H7 (cell line): ENCODE data around the gene USP6NL. TPM values are rescaled to one million over a fixed set of nuclear protein-coding genes. Genes with fewer than 3 reads are reported as not detected.

ENCODE experiments used
- DNase-seq: peaks from one replicate; pipeline ENCODE4 v3.0.0; 2012
- H3K27me3 ChIP-seq: 2 replicates; pipeline ENCODE4 v1.6.0; 2011; ENCODE audit warnings: mild to moderate bottlenecking, low read length; ENCODE audit not compliant: control insufficient read depth, insufficient read depth
- H3K36me3 ChIP-seq: replicated peaks from 2 replicates; pipeline ENCODE4 v1.5.1; 2011; ENCODE audit warnings: low read length; ENCODE audit not compliant: control insufficient read depth, insufficient read depth
- H3K4me3 ChIP-seq: 2 replicates; pipeline ENCODE4 v1.5.1; 2011; ENCODE audit warnings: low read depth, mild to moderate bottlenecking, control low read depth, low read length, moderate library complexity; ENCODE audit not compliant: insufficient read depth
- total RNA-seq: library from RNA; depleted of rRNA; stranded (reverse); fragments of >200 nt; shearing (Covaris generic); gene quantifications from 2 replicates; pipeline ENCODE4 v1.2.3, GENCODE V29; 2014

USP6NL gene
- total RNA-seq, 1 experiment from 2014 or later = 15.9 TPM

DNA sequence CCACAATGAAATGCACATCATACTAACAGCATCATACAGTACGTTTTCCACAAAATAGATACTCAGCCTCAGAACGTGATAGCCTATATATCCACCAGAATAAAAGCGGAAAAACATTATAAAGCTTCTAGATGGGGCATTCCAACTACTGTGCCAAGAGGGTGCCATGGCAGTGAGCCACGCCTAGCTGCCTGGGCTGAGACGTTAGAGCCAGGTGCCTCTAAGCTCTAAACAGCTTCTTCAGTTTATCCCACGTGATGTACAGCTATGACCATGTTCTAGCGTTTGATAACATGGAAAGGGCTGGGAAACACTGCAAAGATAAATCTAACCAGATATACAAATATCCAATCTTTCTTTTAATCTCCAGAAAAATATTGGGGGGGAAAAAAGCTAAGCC is 17.8 kb downstream of the USP6NL start:
- no peaks in the 10 kb centered on the region for H3K27me3 ChIP-seq
- H3K36me3 ChIP-seq = no peaks in the 10 kb centered on the region
- DNase-seq = no peak
- H3K4me3 ChIP-seq = no peak overlapping the region

DNA sequence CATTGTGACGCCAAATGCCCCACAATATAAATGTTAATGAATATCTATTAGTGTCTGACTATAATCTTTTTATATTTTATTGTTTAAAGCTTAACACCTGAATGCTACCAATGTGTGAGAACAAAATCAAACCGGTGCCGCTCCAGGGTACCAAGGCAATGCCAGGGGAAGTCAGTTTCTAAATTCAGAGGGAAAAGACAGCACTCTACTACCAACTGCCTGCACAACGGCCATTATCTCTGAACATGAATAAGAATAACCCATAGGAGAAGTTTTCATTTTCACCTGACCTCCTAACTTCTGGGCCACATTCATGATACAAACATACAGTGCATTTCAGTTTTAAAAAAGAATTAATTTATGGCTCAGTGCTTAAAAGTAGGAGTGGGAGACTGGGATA is 21.7 kb downstream of the USP6NL start:
- no peak overlapping the region for H3K4me3 ChIP-seq
- no peak for DNase-seq
- no peaks in the 10 kb centered on the region for H3K36me3 ChIP-seq
- H3K27me3 ChIP-seq = no peaks in the 10 kb centered on the region

DNA sequence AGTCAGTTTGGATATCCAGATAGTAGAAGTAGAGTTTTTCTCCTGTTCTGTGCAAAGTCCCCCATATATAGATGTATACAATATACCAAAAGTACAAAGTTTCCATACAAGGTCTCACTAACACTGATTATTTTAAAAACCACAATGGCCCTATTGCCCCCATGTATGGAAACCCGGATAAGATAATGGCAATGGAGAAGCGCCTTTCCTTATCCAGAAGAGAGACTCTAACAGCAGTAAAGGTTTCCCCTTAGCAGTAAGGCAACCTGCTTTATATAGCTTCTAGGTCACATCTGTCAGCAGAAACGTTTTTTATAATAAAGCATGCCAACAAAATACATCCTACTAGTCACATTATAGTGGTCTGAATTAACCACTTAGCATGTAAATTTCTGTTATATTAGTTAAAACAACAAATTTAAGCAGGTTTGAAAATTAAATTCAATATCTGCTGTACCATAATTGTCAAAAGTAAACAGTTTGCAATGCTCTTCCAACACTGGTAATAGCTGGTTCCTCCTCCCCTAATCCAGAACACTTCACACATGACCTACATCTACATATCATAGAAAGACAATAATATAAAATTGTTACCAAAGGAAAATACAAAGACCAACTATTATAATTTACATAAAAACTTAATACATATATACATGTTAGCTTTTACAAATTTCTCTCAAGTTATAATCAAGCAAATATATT is 22.4 kb downstream of the USP6NL start:
- DNase-seq = no peak
- Histone ChIP-seq H3K27me3 (no peaks in the 10 kb centered on the region), H3K4me3 (no peak overlapping the region), H3K36me3 (no peaks in the 10 kb centered on the region)

DNA sequence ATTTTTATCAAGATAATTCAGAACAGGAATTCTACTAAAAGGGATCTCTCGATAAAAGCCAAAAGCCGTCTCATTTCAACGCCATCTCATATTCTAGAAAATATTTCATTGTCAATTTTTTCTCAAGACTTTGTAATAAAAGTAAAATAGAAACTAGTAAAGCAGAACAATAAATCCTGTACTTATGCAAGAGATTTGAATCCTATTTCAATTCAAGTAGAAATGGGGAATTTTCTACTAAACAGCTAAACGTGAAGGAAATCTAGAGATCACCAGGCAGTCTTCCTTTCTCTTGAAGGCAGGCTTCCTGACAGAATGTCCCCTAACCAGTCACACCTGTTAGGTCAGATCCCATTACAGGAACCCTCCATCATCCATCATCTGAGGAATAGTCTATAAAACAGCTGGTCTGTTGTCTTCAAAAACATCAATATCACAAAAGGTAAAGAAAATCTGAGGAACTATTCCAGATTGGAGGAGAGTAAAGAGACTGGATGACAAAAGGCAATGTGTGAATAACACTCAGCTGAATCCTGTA is 23.7 kb downstream of the USP6NL start:
- H3K4me3 ChIP-seq = no peak overlapping the region
- no peaks in the 10 kb centered on the region for H3K27me3 ChIP-seq
- DNase-seq = no peak
- H3K36me3 ChIP-seq = no peaks in the 10 kb centered on the region

DNA sequence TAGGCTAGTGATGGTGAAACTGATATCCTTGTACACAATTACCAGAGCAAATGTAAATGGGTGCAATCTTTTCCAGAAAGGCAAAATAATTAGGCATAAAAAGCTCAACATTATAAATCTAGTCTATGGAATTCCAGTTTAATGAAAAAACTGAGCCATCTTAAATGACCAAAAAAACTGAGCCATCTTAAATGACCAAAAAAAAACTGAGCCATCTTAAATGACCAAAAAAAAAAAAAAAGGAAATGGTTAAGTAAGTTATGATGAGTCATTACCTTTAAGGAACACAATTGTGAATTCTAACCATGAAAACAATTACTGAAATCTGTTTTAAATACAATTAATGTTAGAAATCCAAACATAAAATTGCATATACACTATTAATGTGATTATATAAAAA is 25.3 kb downstream of the USP6NL start:
- no peaks in the 10 kb centered on the region for H3K27me3 ChIP-seq
- no peak for DNase-seq
- no peaks in the 10 kb centered on the region for H3K36me3 ChIP-seq
- no peak overlapping the region for H3K4me3 ChIP-seq

DNA sequence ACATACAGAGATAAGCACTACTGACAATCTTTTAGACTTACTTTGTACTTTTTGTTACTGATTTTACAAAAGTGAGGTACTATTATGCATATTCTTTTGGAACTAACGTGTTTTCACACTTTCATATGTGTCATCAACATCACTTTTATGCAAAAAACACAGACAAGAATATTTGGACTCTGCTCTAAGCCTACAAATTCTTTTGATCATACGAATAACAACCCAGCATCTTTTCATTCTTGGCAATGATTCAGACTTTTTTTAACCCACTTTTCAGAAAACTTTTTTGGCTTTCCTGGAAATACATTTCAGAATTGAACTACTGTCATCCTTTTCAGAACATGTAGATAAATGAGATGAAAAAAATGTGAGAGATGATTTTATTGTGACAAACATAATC is 30.2 kb downstream of the USP6NL start:
- Histone ChIP-seq H3K27me3 (no peaks in the 10 kb centered on the region), H3K36me3 (no peaks in the 10 kb centered on the region), H3K4me3 (no peak overlapping the region)
- DNase-seq = no peak

DNA sequence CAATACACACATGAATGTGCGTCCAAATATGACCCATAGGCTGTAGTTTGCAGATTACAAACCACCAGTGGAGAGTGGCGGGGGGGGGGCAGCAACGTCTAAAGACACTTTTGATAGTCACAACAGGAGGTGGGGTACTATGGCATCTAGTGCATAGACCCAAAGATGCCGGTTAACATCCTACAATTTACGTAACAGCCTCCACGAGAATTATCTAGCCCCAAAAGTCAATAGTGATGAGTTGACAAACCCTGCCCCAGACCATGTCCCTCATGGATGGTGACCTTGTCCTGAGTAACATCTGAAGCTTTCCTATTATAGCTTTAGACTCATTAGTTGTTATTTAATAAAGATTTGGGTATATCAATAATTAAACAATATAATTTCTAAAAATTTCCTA is 31.6 kb downstream of the USP6NL start:
- no peak for DNase-seq
- no peaks in the 10 kb centered on the region for H3K36me3 ChIP-seq
- H3K27me3 ChIP-seq = no peaks in the 10 kb centered on the region
- no peak overlapping the region for H3K4me3 ChIP-seq

DNA sequence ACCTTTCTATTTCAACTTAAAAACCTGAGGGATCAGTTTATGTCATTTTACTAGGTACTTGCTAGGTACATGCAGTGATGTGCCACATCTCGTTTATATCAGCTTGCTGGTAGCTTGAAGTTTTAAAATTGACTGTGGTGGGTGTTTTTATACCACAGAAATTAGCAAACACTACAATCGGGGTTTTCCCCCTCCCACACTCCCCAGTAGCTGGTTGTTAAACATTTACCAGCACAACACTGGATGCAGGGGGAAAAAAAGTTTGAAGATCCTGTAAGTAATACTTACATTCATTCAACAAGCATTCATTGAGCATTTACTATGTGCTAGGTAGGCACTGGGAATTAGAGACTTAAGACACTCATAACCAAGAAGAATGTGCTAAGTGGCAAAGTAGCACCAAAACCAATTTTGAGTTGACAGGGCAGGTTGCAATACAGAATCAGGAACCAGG is 32.6 kb downstream of the USP6NL start:
- no peak for DNase-seq
- H3K4me3 ChIP-seq = no peak overlapping the region
- H3K36me3 ChIP-seq = no peaks in the 10 kb centered on the region
- H3K27me3 ChIP-seq = no peaks in the 10 kb centered on the region

DNA sequence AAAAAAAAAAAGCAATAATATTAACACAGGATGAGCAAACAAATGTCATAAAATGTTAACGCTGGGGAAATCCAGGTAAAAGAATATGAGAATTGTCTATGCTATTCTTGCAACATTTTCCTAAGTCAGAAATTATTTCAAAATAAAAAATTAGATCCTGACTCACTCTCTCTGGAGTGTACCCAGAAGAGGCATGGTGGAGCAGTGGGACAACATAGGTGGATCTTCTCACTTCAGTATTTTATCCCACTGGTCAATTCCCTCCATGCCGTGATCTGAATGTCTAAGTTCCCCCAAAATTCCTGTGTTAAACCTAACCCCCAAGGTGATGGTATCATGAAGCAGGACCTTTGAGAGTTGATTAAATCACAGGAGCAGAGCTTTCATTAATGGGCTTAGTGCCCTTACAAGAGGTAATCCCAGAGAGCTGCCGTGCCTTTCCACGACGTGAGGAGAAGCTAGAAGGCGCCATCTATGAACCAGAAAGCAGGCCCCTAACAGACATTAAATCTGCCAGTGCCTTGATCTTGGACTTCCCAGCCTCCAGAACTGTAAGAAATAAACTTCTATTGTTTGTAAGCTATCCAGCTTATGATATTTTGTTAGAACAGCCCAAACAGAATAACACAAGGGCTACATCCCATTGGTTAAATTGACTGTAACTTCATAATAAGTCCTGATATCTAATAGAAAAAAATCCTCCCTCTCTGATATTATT is 35.2 kb downstream of the USP6NL start:
- no peaks in the 10 kb centered on the region for H3K27me3 ChIP-seq
- no peaks in the 10 kb centered on the region for H3K36me3 ChIP-seq
- no peak overlapping the region for H3K4me3 ChIP-seq
- DNase-seq = no peak

DNA sequence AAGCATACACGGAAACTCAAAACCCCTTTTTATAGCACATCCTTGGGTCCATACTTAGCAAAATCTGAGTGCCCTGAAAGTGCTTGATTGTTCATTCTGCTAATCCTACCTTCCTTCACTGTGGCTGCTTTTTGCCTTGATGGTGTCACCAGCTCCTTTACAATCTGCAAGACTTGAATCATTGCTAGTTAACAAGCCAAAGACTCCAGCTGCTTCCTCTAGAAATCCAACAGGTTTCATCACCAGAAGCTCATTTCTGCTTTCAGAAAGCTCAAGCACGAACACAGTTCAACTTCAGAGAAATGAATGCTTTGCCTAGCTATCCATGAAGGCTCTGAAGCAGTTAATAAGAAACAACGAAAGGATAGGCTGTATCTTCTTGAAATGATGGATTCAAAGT is 38.0 kb downstream of the USP6NL start:
- no peak for DNase-seq
- Histone ChIP-seq H3K27me3 (no peaks in the 10 kb centered on the region), H3K36me3 (no peaks in the 10 kb centered on the region), H3K4me3 (no peak overlapping the region)

DNA sequence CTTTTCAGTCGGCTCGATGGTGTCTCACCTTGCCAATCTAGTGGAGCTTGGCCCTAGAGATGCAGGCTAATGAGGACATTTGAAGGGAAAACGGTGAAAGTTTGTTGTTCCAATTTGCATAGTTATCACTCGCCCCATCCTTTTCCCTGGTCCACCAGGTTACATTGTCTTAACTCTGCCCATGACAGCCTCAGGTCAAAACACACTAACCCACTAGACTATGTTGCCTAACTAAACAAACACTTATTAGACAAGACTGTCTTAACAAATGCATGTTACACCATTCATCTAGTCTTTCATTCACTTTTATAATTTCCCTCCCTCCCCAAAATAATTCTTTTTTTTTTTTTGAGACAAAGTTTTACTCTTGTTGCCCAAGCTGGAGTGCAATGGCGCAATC is 40.7 kb downstream of the USP6NL start:
- no peaks in the 10 kb centered on the region for H3K27me3 ChIP-seq
- H3K36me3 ChIP-seq = no peaks in the 10 kb centered on the region
- no peak for DNase-seq
- H3K4me3 ChIP-seq = no peak overlapping the region

DNA sequence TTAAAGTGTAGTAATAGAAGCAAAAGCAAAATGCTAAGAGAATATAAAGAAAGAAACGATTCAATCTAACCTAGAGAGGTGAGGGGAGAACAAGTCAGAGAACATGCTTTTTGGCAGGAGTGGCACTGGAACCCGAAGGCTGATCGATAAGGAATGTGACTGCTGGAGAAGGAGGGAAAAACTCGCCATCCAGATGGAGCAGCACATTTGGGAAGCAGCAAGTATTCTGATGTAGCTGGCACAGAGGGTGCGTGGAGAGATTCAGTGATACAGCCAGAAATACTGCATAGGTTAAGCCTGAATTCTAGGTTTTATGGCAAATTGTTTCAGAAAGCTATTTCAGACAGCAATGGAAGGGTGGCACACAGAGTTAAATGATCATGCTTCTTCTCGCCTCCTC is 42.0 kb downstream of the USP6NL start:
- H3K27me3 ChIP-seq = no peaks in the 10 kb centered on the region
- H3K36me3 ChIP-seq = no peaks in the 10 kb centered on the region
- no peak for DNase-seq
- H3K4me3 ChIP-seq = no peak overlapping the region

DNA sequence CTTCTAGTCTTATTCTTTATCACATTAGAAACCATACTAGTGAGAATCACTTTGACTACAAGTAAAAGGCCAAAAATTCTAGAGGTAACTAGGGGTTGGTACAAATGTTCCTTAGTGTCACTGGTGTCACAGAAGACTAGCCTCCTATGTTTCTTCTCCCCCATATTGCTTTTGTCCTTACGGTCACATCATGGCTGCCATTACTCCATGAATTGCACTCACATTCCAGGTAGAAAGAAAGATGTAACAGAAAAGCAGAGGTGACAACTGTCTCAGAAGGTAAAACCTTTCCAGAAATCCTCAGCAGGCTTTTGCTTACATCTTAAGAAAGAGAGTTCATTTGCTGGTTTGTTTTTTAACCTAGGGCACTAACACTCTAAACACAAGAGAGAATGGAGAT is 42.9 kb downstream of the USP6NL start:
- DNase-seq = no peak
- Histone ChIP-seq H3K36me3 (no peaks in the 10 kb centered on the region), H3K27me3 (no peaks in the 10 kb centered on the region), H3K4me3 (no peak overlapping the region)

DNA sequence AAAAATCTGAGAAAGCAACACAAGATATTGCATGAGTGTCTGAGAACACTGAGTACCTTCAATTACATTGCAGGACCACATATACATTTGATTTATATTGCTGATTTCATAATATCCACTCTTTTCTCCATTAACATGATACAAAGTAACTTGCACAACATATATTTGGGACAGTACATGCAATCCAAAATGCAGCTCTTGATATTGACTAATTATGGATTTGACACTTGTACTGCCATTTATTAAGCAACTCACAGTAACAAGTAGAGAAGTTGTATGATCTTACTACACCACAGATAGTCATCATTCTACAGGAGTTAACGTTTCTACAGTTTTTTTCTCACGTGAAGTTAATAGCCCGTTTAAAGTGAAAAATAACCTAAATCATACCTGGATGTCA is 46.7 kb downstream of the USP6NL start:
- H3K27me3 ChIP-seq = no peaks in the 10 kb centered on the region
- no peak for DNase-seq
- no peak overlapping the region for H3K4me3 ChIP-seq

DNA sequence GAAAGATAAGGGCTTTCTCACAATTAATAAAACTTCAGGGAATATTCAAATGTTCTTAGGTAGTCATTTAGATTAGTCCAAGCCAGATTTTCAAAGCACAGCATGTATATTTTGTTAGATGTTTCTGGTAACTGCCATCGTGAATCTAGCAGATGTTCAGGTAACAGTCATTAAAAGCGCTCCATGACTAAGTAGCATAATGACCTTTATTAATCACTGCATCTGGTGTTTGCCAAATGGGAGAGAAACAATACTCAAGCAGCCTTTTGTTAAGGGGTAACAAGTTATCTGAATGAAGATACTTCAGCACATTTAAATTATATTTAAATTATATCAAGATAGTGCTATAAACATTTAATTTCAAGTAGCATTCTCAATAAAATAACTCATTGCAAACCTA is 47.5 kb downstream of the USP6NL start:
- Histone ChIP-seq H3K36me3 (no peaks in the 10 kb centered on the region), H3K4me3 (no peak overlapping the region), H3K27me3 (no peaks in the 10 kb centered on the region)
- DNase-seq = no peak

More for the DNA sequence above, 46.7 kb downstream of the USP6NL start:
- H3K36me3 ChIP-seq = no peaks in the 10 kb centered on the region
